ENCODE data around the gene RAB3GAP1. TPM values are rescaled to one million over a fixed set of nuclear protein-coding genes. Genes with fewer than 3 reads are reported as not detected.

RAB3GAP1 gene
- total RNA-seq, 1 donor from 2014 or later, result 49.3 TPM

- Histone ChIP-seq H3K9me3 (ENCODE audit: insufficient read depth, low read depth, low read length) (no peaks in the 10 kb centered on the region), H2AFZ (ENCODE audit: low read depth, low read length) (no peak overlapping the region), H3K4me1 (ENCODE audit: insufficient read depth, low read length) (peaks cover 20% of the 10 kb centered on the region), H3K27ac (ENCODE audit: low read depth, low read length) (peak overlapping the region; percentile 98), H3K9ac (ENCODE audit: low read length) (peak overlapping the region; percentile 99), H3K4me3 (ENCODE audit: insufficient read depth, low read depth, low read length) (peak overlapping the region; percentile 96), H4K20me1 (ENCODE audit: insufficient read depth, low read length) (peaks cover 12% of the 10 kb centered on the region), H3K36me3 (ENCODE audit: insufficient read depth, low read length) (no peaks in the 10 kb centered on the region), H3K27me3 (ENCODE audit: insufficient read depth, low read length) (no peaks in the 10 kb centered on the region), H3K79me2 (ENCODE audit: insufficient read depth, low read length) (peaks cover 56% of the 10 kb centered on the region), H3K4me2 (ENCODE audit: low read length) (peak overlapping the region; percentile 87)
- FAIRE-seq (no peak), DNase-seq (ENCODE audit: low read depth) (peak; percentile 4)
- Mint-ChIP-seq H3K27ac (ENCODE audit: unreplicated experiment) (peak overlapping the region; percentile 100), H3K4me3 (ENCODE audit: unreplicated experiment) (peak overlapping the region; percentile 99), H3K9me3 (ENCODE audit: unreplicated experiment) (no peaks in the 10 kb centered on the region), H3K4me1 (ENCODE audit: low read depth, unreplicated experiment) (peaks cover 17% of the 10 kb centered on the region), H3K27me3 (ENCODE audit: low read depth, unreplicated experiment) (no peaks in the 10 kb centered on the region), H3K36me3 (ENCODE audit: low read depth, unreplicated experiment) (peaks cover 1% of the 10 kb centered on the region)
- TF ChIP-seq CTCF (IDR thresholded peaks at IDR 0.05; ENCODE audit: insufficient read depth, low read depth, low read length), result no peak
- TF ChIP-seq EZH2 (IDR thresholded peaks at IDR 0.05; ENCODE audit: insufficient read depth, low read length), result no peak
These were observed 944 bp downstream of the RAB3GAP1 start for GRCh38 chr2:135052997-135053474.

DNA sequence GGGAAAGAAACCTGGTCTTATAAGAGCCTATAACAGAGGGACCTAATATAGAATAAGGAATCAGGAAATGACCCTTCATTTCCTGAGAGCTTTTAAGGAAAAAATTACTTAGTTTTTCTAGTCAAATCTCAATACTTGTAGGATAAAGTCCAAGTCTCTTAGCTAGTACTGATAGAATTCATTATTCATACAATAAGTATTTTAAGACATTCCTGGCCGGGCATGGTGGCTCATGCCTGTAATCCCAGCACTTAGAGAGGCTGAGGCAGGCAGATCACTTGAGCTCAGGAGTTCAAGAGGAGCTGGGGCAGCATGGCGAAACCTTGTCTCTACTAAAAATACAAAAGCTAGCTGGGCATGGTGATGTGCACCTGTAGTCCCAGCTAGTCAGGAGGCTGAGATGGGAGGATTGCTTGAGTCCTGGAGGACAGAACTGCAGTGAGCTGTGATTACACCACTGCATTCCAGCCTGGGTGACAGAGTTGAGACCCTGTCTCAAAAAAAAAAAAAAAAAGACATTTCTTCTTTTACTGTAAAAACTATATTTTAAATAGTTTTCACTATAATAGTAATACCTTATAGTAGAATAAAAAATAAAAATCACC is 3.2 kb downstream of the RAB3GAP1 start:
- Histone ChIP-seq H3K4me1 (ENCODE audit: insufficient read depth, low read length) (peaks cover 20% of the 10 kb centered on the region), H3K4me3 (ENCODE audit: insufficient read depth, low read depth, low read length) (no peak overlapping the region), H2AFZ (ENCODE audit: low read depth, low read length) (no peak overlapping the region), H3K27ac (ENCODE audit: low read depth, low read length) (peak overlapping the region; percentile 19), H4K20me1 (ENCODE audit: insufficient read depth, low read length) (peaks cover 19% of the 10 kb centered on the region), H3K27me3 (ENCODE audit: insufficient read depth, low read length) (no peaks in the 10 kb centered on the region), H3K9me3 (ENCODE audit: insufficient read depth, low read depth, low read length) (no peaks in the 10 kb centered on the region), H3K79me2 (ENCODE audit: insufficient read depth, low read length) (peaks cover 77% of the 10 kb centered on the region), H3K4me2 (ENCODE audit: low read length) (peak overlapping the region; percentile 87), H3K36me3 (ENCODE audit: insufficient read depth, low read length) (no peaks in the 10 kb centered on the region), H3K9ac (ENCODE audit: low read length) (peak overlapping the region; percentile 53)
- Mint-ChIP-seq H3K9me3 (ENCODE audit: unreplicated experiment) (no peaks in the 10 kb centered on the region), H3K27me3 (ENCODE audit: low read depth, unreplicated experiment) (no peaks in the 10 kb centered on the region), H3K27ac (ENCODE audit: unreplicated experiment) (peak overlapping the region; percentile 96), H3K4me1 (ENCODE audit: low read depth, unreplicated experiment) (peaks cover 17% of the 10 kb centered on the region), H3K36me3 (ENCODE audit: low read depth, unreplicated experiment) (peaks cover 7% of the 10 kb centered on the region), H3K4me3 (ENCODE audit: unreplicated experiment) (no peak overlapping the region)
- DNase-seq (ENCODE audit: low read depth), result peak; percentile 80
- no peak for FAIRE-seq
- TF ChIP-seq EZH2 (IDR thresholded peaks at IDR 0.05; ENCODE audit: insufficient read depth, low read length), result no peak
- no peak for TF ChIP-seq CTCF (IDR thresholded peaks at IDR 0.05; ENCODE audit: insufficient read depth, low read depth, low read length)

- no peak overlapping the region for H3K4me3 Mint-ChIP-seq (ENCODE audit: unreplicated experiment)
These were observed 4.7 kb downstream of the RAB3GAP1 start for GRCh38 chr2:135056790-135057189.

More at GRCh38 chr2:135056790-135057189, 4.7 kb downstream of the RAB3GAP1 start:
- no peak for FAIRE-seq
- peaks cover 92% of the 10 kb centered on the region for H3K79me2 ChIP-seq (ENCODE audit: insufficient read depth, low read length)
- H3K27ac ChIP-seq (ENCODE audit: low read depth, low read length), result no peak overlapping the region
- Mint-ChIP-seq H3K4me1 (ENCODE audit: low read depth, unreplicated experiment) (peaks cover 17% of the 10 kb centered on the region), H3K36me3 (ENCODE audit: low read depth, unreplicated experiment) (peaks cover 10% of the 10 kb centered on the region), H3K27ac (ENCODE audit: unreplicated experiment) (peak overlapping the region; percentile 48), H3K27me3 (ENCODE audit: low read depth, unreplicated experiment) (no peaks in the 10 kb centered on the region), H3K9me3 (ENCODE audit: unreplicated experiment) (no peaks in the 10 kb centered on the region)
- H3K9ac ChIP-seq (ENCODE audit: low read length), result no peak overlapping the region
- peaks cover 28% of the 10 kb centered on the region for H4K20me1 ChIP-seq (ENCODE audit: insufficient read depth, low read length)
- peaks cover 20% of the 10 kb centered on the region for H3K4me1 ChIP-seq (ENCODE audit: insufficient read depth, low read length)
- no peak overlapping the region for H3K4me2 ChIP-seq (ENCODE audit: low read length)
- no peaks in the 10 kb centered on the region for H3K27me3 ChIP-seq (ENCODE audit: insufficient read depth, low read length)
- H3K36me3 ChIP-seq (ENCODE audit: insufficient read depth, low read length), result peaks cover 8% of the 10 kb centered on the region
- H2AFZ ChIP-seq (ENCODE audit: low read depth, low read length), result no peak overlapping the region
- TF ChIP-seq CTCF (IDR thresholded peaks at IDR 0.05; ENCODE audit: insufficient read depth, low read depth, low read length) (no peak), EZH2 (IDR thresholded peaks at IDR 0.05; ENCODE audit: insufficient read depth, low read length) (no peak)
- no peaks in the 10 kb centered on the region for H3K9me3 ChIP-seq (ENCODE audit: insufficient read depth, low read depth, low read length)
- no peak for DNase-seq (ENCODE audit: low read depth)
- no peak overlapping the region for H3K4me3 ChIP-seq (ENCODE audit: insufficient read depth, low read depth, low read length)
